GM18951 (cell line): ENCODE results near the gene DIP2A.

ENCODE experiments used
- POLR2A ChIP-seq: IDR thresholded peaks from 4 replicates; pipeline ENCODE4 v1.6.1; 2011; ENCODE audit warnings: mild to moderate bottlenecking; ENCODE audit not compliant: insufficient read length, insufficient read depth; ENCODE audit errors: extremely low read depth
- in situ Hi-C: fragments of 300-500 bp; cut with MboI; formaldehyde crosslinking; loops from one replicate; pipeline ENCODE4 v1.12.0; 2022; ENCODE audit warnings: low sequenced_read_pairs, mixed read lengths, inconsistent platforms; ENCODE audit not compliant: unreplicated experiment

The DIP2A gene

DNA sequence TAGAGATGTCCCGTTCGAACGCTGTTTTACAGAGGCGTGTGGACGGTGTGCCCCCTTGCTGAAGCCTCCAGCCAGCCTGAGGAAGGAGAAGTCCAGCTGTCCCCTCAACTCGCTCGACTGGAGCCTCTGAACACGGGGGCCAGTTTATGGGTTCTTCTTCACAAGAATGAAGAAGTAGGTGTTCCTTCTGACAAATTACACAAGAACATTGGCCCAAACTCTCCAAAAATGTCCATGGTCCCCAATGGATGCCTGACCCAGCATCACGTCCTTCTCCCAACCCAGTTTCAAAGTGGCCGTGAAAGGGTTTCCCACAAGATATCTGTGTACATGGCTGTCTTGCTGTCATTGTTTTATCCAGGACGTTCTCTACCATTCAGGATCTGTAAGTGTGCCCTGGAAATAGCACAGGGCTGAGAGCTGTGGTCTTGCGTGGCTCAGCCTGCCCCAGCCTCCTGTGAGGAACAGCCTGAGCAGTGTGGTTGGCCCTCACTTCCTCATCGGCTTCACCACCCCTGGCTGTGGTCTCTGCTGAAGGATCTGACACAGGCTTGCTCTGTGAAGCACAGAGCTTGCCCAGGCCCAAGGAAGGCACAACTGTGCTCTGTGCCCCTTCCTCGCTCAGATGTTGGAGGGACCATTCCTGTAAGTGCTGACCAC lies 147.2 kb downstream of the DIP2A start:
- TF ChIP-seq POLR2A = no peak
- in situ Hi-C loops = no loop called here

DNA sequence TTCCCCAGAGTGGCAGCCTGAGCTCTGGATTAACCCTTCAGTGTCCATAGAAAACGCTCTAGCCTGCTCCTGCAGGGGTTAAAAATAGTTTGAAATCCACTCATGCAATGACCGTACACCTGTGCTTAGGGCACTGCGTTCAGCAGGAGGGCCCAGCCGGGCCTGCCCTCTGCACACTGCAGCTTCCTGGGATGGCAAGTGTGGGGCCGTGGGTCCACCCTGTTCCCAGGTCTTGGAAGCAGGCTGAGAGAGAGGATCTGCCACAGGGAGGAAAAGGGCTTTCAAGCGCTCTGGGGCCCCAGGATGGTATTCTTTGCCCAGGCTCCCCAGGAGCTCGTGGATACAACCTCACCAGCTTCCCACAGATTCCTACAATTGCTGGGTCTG lies 147.7 kb downstream of the DIP2A start:
- no peak for TF ChIP-seq POLR2A
- in situ Hi-C loops = no loop called here

DNA sequence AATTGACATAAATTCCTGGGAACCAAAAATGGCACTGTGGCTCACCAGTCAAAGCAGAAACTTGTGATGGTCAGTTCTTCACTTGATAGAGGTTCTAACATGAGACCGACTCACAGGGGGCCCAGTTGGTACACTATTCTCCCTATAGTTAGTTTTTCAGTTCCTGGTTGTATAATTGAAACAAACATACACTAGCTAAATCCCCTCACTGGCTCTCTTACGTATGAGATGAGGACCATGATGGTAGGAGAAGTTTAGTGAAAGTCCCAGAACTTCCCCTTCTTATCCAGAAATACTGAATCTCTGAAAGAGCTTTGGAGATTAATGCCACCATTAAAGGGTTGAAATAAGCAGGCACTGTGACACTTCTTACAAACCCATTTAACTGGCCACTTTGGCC lies 148.9 kb downstream of the DIP2A start:
- no peak for TF ChIP-seq POLR2A
- in situ Hi-C loops = no loop called here

DNA sequence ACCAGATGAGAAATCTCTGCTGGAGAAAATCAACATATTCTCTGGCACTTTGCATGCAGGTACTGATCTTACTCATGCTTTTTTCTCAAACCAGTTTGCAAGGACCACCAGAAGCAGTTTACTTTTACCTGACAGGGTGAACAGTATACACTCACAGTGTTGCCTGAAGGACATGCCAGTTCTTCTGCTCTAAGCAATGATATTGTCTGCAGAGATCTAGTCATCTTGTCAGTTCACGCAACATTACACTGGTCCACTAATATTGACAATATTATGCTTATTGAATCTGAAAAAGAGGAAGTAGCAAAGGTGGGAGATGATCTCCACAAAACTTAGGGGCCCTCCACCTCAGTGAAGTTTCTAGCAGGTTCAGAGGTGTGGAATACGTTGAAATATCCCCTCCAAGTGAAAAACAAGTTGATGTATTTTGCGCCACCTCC lies 150.0 kb downstream of the DIP2A start:
- in situ Hi-C loops = no loop called here
- no peak for TF ChIP-seq POLR2A

DNA sequence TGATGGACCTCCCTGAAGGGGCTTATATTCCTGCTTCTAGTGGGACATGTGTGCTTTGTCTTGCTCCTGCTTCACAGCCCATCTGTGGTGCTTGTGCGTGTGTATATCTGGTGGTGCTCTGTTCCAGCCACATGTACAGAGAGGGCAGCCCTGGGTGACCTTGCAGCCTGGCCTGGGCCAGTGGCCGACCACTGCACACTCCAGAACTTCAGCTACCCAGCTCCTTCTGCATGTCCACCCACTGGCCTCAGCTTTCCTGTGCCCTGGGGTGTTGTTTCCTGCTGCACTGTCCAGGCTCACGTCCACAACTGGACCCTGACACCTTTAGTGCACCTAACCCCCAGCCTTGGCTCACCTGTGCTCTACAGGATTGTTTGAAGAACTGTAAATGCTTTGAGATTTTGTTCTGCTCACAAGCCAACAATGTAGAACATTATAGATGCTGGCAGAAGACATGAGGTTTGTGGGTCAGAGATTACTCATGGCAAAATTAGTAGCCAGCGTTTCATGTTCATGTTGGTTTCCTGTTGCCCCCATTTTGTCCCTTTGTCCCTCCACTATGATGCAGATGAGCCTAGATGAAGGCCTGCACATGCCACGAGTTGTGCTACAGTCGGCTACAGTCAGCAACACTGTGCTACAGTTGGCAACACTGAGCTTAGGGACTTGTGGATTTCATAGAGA lies 151.5 kb downstream of the DIP2A start:
- in situ Hi-C loops = no loop called here
- no peak for TF ChIP-seq POLR2A

DNA sequence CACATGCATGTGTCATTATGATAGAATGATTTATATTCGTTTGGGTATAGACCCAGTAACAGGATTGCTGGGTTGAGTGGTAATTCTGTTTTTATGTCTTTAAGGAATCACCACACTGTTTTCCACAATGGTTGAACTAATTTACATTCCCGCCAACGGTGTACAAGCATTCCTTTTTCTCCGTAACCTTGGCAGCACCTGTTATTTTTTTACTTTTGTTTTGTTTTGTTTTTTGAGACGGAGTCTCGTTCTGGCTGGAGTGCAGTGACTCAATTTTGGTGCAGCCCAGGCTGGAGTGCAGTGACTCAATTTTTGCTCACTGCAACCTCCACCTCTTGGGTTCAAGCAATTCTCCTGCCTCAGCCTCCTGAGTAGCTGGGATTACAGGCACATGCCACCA lies 154.7 kb downstream of the DIP2A start:
- in situ Hi-C loops = no loop called here
- TF ChIP-seq POLR2A = no peak

DNA sequence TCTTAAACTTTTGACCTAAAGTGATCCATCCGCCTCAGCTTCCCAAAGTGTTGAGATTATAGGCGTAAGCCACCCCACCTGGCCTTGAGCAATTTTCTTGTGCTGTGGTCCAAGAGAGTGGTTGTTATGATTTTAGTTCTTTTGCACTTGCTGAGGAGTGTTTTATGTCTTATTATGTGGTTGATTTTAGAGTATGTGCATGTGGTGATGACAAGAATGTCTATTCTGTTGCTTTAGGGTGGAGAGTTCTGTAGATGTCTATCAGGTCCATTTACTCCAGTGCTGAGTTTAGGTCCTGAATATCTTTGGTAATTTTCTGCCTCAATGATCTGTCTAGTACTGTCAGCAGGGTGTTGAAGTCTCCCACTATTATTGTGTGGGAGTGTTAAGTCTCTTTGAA lies 157.4 kb downstream of the DIP2A start:
- in situ Hi-C loops = no loop called here
- TF ChIP-seq POLR2A = no peak

DNA sequence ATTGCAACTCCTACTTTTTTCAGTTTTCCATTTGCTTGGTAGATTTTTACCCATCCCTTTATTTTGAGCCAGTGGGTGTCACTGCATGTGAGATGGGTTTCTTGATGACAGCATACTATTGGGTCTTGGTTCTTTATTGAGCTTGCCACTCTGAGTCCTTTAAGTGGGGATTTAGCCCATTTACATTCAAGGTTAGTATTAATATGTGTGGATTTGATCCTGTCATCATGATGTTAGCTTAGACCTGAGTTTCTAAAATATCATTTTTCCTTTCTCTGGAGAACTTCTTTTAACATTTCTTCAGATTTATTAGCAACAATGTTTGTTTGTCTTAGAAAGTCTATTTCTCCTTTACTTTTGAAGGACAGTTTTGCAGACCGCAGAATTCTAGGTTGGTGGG lies 158.0 kb downstream of the DIP2A start:
- in situ Hi-C loops = no loop called here
- TF ChIP-seq POLR2A = no peak

DNA sequence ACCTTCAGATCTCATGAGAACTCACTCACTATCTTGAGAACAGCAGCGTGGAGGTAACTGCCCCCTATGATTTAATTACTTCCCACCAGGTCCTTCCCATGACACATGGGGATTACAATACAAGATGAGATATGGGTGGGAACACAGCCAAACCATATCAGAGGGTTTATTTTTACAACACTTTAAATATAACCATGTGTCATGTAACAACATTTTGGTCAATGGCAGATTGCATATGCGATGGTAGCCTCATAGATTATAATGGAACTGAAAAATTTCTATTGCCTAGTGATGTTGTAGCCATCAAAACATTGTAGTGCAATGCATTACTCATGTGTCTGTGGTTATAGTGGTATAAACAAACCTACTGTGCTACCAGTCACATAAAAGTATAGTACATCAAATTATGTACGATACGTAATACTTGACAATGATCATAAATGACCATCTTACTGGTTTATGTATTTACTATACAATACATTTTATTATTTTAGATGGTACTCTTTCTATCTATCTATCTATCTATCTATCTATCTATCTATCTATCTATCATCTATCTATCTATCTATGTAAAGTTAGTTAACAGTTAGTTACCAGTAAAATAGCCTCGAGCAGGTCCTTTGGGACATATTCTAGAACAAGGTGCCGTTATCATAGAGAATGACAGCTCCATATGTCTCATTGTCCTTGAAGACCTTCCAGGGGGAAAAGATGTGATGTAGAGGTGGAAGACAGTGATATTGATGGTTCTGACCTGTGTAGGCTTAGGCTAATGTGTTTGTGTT lies 158.8 kb downstream of the DIP2A start:
- no peak for TF ChIP-seq POLR2A
- in situ Hi-C loops = no loop called here

DNA sequence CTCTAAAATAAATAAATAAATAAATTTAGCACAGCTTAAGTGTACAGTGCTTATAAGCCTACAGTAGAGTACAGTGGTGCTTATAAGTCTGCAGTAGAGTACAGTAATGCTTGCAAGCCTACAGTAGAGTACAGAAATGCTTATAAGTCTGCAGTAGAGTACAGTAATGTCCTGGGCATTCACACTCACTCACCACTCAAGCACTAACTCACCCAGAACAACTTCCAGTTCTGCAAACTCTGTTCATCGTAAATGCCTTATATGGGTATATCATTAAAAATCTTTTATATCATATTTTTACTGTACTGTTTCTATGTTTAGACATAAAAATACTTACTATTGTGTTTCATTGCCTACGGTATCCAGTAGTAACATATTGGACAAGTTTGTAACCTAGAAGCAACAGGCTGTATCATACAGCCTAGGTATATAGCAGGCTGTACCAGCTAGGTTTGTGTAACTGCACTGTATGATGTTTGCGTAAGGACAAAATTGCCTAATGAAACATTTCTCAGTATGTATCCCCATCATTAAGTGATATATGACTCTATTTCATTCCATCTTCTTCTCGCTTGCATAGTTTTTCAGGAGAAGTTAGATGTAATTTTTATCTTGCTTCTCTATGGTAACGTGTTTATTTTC lies 160.2 kb downstream of the DIP2A start:
- in situ Hi-C loops = no loop called here
- TF ChIP-seq POLR2A = no peak
